Measurements from ENCODE around the gene DCX.

DNA sequence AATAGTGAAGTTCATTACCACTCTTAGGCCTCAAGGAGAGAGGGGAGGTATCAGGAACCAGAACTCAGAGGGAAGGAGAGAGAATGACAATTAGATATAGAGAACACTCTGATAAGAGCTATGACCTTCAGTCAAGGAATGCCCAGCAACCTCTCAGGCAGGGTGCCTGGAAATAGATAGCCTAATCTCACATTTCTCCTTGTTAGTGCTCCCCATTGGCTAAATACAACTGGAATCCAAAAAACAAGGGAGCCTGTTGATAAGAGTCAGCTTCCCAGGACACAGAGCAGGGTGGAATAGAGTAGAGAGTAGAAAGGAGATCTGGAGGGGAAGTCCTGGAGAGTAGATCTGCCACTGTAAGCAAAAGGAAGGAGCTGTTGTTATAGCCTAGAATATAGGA, 62.1 kb downstream of the DCX start:
- TF ChIP-seq, protein P1, sequence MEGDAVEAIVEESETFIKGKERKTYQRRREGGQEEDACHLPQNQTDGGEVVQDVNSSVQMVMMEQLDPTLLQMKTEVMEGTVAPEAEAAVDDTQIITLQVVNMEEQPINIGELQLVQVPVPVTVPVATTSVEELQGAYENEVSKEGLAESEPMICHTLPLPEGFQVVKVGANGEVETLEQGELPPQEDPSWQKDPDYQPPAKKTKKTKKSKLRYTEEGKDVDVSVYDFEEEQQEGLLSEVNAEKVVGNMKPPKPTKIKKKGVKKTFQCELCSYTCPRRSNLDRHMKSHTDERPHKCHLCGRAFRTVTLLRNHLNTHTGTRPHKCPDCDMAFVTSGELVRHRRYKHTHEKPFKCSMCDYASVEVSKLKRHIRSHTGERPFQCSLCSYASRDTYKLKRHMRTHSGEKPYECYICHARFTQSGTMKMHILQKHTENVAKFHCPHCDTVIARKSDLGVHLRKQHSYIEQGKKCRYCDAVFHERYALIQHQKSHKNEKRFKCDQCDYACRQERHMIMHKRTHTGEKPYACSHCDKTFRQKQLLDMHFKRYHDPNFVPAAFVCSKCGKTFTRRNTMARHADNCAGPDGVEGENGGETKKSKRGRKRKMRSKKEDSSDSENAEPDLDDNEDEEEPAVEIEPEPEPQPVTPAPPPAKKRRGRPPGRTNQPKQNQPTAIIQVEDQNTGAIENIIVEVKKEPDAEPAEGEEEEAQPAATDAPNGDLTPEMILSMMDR (conservative IDR thresholded peaks at IDR 0.05; ENCODE audit: low read depth, low read length), result no peak
- TF ChIP-seq MAFK (IDR thresholded peaks at IDR 0.05; ENCODE audit: low read depth, low read length) (no peak), POLR2A (IDR thresholded peaks at IDR 0.05; ENCODE audit: low read depth, low read length) (no peak), SMC3 (IDR thresholded peaks at IDR 0.05; ENCODE audit: low read depth, low read length) (no peak), MXI1 (IDR thresholded peaks at IDR 0.05; ENCODE audit: borderline replicate concordance, low read depth, low read length) (no peak), CEBPB (IDR thresholded peaks at IDR 0.05; ENCODE audit: low read depth, low read length) (no peak), RCOR1 (IDR thresholded peaks at IDR 0.05; ENCODE audit: insufficient replicate concordance, low read length) (no peak)

Data from IMR-90 (cell line).